ENCODE data around the gene EFNB2.

EFNB2 gene

DNA sequence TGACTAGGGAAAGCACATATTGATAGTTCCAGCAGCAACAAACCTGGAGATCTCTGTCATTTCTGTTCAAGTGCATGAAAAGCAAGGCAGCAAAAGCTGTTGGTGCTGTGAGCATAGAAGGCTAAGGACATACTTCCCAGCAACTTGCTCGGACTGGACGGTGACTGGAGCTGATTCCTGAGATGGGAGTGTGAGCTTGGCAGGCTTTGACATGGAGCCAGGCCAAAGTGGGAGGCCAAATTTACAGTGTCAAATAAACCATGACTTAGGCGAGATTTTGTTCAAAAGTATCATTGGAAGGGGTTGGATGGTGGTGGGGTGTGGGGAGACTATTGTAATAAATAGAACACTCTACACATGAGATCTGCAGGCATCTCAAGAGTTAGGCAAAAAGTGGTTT is 38.4 kb upstream of the EFNB2 start (continued):
- TF ChIP-seq ZNF274 (IDR thresholded peaks at IDR 0.05; ENCODE audit: low read length) (no peak), ZNF274 (tag by site-specific recombination; IDR thresholded peaks at IDR 0.05; ENCODE audit: borderline replicate concordance) (no peak), ZNF701 (tag by site-specific recombination; IDR thresholded peaks at IDR 0.05) (no peak), ZNF514 (tag by site-specific recombination; IDR thresholded peaks at IDR 0.05) (no peak), ZNF354C (tag by site-specific recombination; IDR thresholded peaks at IDR 0.05; ENCODE audit: borderline replicate concordance, low read depth) (no peak)
- TF ChIP-seq, protein P1, sequence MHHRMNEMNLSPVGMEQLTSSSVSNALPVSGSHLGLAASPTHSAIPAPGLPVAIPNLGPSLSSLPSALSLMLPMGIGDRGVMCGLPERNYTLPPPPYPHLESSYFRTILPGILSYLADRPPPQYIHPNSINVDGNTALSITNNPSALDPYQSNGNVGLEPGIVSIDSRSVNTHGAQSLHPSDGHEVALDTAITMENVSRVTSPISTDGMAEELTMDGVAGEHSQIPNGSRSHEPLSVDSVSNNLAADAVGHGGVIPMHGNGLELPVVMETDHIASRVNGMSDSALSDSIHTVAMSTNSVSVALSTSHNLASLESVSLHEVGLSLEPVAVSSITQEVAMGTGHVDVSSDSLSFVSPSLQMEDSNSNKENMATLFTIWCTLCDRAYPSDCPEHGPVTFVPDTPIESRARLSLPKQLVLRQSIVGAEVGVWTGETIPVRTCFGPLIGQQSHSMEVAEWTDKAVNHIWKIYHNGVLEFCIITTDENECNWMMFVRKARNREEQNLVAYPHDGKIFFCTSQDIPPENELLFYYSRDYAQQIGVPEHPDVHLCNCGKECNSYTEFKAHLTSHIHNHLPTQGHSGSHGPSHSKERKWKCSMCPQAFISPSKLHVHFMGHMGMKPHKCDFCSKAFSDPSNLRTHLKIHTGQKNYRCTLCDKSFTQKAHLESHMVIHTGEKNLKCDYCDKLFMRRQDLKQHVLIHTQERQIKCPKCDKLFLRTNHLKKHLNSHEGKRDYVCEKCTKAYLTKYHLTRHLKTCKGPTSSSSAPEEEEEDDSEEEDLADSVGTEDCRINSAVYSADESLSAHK (tag by site-specific recombination; IDR thresholded peaks at IDR 0.05), result no peak

DNA sequence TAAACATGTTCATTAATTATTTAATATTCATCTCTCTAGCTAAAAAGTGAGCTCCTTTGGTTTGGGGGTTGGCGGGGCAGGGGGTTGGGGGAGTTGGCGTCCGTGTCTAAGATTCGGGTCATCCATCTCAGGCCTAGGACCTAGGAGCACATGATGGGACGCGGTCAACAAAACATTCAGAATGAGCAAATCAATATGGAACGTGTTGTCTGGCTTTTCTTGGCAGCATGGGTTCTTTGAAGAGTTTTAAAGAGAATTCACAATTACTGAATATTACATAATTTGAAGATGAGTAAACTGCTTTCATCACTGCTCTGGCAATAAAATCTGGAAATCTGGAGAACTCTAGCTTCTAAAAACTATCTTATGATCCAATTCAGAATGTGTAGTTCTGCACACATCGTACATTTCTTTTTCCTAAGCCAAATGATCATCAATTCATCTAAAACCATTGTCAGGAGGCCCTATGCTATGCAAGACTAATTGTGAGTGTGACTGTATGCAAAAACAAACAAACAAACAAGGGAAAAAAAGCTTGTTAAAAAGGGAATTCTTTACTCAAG is 37.9 kb upstream of the EFNB2 start:
- CTCF ChIA-PET, result interaction anchor here (1.4 kb wide), 1 partner anchor 47 kb away, joined by 4 read pairs; no protein-coding TSS in a partner anchor
- TF ChIP-seq ZNF184 (tag by site-specific recombination; IDR thresholded peaks at IDR 0.05), result no peak
- no peak for TF ChIP-seq ZNF629 (tag by site-specific recombination; IDR thresholded peaks at IDR 0.05)
- TF ChIP-seq, protein P2, sequence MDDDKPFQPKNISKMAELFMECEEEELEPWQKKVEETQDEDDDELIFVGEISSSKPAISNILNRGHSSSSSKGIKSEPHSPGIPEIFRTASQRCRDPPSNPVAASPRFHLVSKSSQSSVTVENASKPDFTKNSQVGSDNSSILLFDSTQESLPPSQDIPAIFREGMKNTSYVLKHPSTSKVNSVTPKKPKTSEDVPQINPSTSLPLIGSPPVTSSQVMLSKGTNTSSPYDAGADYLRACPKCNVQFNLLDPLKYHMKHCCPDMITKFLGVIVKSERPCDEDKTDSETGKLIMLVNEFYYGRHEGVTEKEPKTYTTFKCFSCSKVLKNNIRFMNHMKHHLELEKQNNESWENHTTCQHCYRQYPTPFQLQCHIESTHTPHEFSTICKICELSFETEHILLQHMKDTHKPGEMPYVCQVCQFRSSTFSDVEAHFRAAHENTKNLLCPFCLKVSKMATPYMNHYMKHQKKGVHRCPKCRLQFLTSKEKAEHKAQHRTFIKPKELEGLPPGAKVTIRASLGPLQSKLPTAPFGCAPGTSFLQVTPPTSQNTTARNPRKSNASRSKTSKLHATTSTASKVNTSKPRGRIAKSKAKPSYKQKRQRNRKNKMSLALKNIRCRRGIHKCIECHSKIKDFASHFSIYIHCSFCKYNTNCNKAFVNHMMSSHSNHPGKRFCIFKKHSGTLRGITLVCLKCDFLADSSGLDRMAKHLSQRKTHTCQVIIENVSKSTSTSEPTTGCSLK (tag by site-specific recombination; IDR thresholded peaks at IDR 0.05), result no peak
- no peak for TF ChIP-seq ZNF473 (tag by site-specific recombination; IDR thresholded peaks at IDR 0.05)

DNA sequence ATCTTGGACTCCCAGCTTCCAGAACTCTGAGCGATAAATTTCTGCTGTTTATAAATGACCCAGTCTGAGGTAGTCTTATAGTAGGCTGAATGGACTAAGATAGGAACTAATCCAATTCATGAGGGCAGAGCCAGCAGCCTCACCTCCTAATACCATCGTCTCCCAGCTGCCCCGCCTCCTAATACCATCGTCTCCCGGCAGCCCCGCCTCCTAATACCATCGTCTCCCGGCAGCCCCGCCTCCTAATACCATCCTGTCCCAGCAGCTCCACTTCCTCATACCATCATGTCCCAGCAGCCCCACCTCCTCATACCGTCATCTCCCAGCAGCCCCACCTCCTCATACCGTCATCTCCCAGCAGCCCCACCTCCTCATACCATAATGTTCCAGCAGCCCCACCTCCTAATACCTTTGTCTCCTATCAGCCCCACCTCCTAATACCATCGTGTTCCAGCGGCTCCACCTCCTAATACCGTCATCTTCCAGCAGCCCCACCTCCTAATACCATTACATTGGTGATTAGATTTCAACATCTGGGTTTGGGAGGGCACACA is 34.9 kb upstream of the EFNB2 start:
- Histone ChIP-seq H3K9me3 (ENCODE audit: control insufficient read depth, insufficient read depth, low read depth, low read length) (no peaks in the 10 kb centered on the region), H3K27ac (ENCODE audit: extremely low read depth, low read depth, low read length) (no peak overlapping the region), H3K4me3 (ENCODE audit: low read depth, low read length) (no peak overlapping the region), H3K4me1 (ENCODE audit: control insufficient read depth, insufficient read depth, low read length) (peaks cover 3% of the 10 kb centered on the region), H3K36me3 (ENCODE audit: control insufficient read depth in 2 of 2, insufficient read depth in 1 of 2, low read length in 2 of 2) (no peaks in the 10 kb centered on the region)
- ChIA-PET POLR2A (no interaction called here), CTCF (interaction anchor here (0.7 kb wide), 1 partner anchor 1368 kb away, joined by 3 read pairs; no protein-coding TSS in a partner anchor)
- no peak for TF ChIP-seq OSR2 (tag by site-specific recombination; IDR thresholded peaks at IDR 0.05)
- TF ChIP-seq ZNF423 (tag by site-specific recombination; IDR thresholded peaks at IDR 0.05), result no peak
- TF ChIP-seq ZNF514 (tag by site-specific recombination; IDR thresholded peaks at IDR 0.05), result no peak
- no peak for TF ChIP-seq YY2 (tag by site-specific recombination; IDR thresholded peaks at IDR 0.05)
- TF ChIP-seq KLF16 (tag by site-specific recombination; IDR thresholded peaks at IDR 0.05), result no peak
- TF ChIP-seq, protein P3, sequence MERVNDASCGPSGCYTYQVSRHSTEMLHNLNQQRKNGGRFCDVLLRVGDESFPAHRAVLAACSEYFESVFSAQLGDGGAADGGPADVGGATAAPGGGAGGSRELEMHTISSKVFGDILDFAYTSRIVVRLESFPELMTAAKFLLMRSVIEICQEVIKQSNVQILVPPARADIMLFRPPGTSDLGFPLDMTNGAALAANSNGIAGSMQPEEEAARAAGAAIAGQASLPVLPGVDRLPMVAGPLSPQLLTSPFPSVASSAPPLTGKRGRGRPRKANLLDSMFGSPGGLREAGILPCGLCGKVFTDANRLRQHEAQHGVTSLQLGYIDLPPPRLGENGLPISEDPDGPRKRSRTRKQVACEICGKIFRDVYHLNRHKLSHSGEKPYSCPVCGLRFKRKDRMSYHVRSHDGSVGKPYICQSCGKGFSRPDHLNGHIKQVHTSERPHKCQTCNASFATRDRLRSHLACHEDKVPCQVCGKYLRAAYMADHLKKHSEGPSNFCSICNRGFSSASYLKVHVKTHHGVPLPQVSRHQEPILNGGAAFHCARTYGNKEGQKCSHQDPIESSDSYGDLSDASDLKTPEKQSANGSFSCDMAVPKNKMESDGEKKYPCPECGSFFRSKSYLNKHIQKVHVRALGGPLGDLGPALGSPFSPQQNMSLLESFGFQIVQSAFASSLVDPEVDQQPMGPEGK (tag by site-specific recombination; IDR thresholded peaks at IDR 0.05), result 0 out of 2 replicates have a peak, but pooled peaks have one; percentile 36
- no peak for TF ChIP-seq ZNF843 (tag by site-specific recombination; IDR thresholded peaks at IDR 0.05)
- TF ChIP-seq ZNF311 (tag by site-specific recombination; IDR thresholded peaks at IDR 0.05; ENCODE audit: borderline replicate concordance), result no peak
- no peak for TF ChIP-seq ZNF132 (tag by site-specific recombination; IDR thresholded peaks at IDR 0.05; ENCODE audit: borderline replicate concordance)
- TF ChIP-seq, protein P4, sequence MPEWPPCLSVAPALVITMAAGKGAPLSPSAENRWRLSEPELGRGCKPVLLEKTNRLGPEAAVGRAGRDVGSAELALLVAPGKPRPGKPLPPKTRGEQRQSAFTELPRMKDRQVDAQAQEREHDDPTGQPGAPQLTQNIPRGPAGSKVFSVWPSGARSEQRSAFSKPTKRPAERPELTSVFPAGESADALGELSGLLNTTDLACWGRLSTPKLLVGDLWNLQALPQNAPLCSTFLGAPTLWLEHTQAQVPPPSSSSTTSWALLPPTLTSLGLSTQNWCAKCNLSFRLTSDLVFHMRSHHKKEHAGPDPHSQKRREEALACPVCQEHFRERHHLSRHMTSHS (tag by site-specific recombination; IDR thresholded peaks at IDR 0.05), result no peak
- no peak for TF ChIP-seq ZNF140 (tag by site-specific recombination; IDR thresholded peaks at IDR 0.05)
- TF ChIP-seq, protein P2 (tag by site-specific recombination; IDR thresholded peaks at IDR 0.05), result no peak
- no peak for TF ChIP-seq GLI4 (tag by site-specific recombination; IDR thresholded peaks at IDR 0.05)
- peak; percentile 82 for TF ChIP-seq ZNF629 (tag by site-specific recombination; IDR thresholded peaks at IDR 0.05)
- TF ChIP-seq ZNF544 (tag by site-specific recombination; IDR thresholded peaks at IDR 0.05), result no peak

More for the DNA sequence above, 37.9 kb upstream of the EFNB2 start:
- Histone ChIP-seq H3K4me1 (ENCODE audit: control insufficient read depth, insufficient read depth, low read length) (no peaks in the 10 kb centered on the region), H3K9me3 (ENCODE audit: control insufficient read depth, insufficient read depth, low read depth, low read length) (no peaks in the 10 kb centered on the region), H3K27ac (ENCODE audit: extremely low read depth, low read depth, low read length) (no peak overlapping the region), H3K4me3 (ENCODE audit: low read depth, low read length) (no peak overlapping the region), H3K36me3 (ENCODE audit: control insufficient read depth in 2 of 2, insufficient read depth in 1 of 2, low read length in 2 of 2) (no peaks in the 10 kb centered on the region)
- POLR2A ChIA-PET, result interaction anchor here (0.6 kb wide), 1 partner anchor 26 kb away, joined by 5 read pairs; no protein-coding TSS in a partner anchor
